RCC 7860 (cell line): ENCODE data around the gene AP1M2.
"Not testable (repeated sequence)": the region's sequence is repeated elsewhere in the genome, so short reads cannot be mapped to it uniquely, and the experiment has no call there.

ENCODE experiments used
- DNase-seq: peaks from one replicate; pipeline ENCODE4 v3.0.0-alpha.2; 2015; ENCODE audit warnings: low spot score
- FAIRE-seq: peaks from 2 replicates; lab custom pipeline; 2012; peaks lifted over from hg19 to GRCh38; lab: Jason Lieb, UNC

The AP1M2 gene

DNA sequence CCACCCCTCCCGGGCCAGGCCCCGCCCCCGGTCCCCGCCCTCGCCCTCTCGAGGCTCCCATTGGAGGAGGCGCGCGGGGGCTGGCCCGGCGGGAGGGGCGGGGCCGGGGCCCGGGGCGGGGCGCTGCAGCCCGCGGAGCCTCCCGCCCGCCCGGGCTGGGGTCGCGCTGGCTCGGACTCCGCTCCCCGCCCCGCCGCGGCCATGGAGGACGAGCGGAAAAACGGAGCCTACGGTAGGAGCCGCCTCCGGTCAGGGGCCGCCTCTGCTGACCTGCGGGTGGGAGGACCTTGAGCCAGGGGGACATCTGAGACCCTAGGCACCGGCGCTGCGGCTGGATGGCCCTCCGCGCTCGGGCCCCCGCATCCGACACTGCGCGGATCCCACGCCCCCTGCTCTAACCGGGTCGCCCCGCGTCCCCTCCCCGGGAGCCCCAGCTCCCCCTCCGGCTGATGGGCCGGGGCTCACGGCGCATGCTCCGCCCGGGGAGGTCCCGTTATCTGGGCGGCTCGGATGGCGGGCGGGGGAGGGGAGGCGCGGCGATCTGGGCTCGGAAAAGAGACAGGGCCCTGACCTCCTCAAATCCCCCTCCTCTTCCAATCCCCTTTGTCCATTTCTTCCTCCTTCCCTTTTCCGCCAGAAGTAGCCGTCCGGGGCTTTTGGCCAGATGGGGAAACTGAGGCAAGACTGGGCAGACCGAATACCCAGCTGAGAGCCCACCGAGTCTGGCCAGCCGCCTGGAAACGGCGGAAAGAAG is 15.4 kb upstream of the AP1M2 start:
- DNase-seq (peak; percentile 43), FAIRE-seq (no peak)

DNA sequence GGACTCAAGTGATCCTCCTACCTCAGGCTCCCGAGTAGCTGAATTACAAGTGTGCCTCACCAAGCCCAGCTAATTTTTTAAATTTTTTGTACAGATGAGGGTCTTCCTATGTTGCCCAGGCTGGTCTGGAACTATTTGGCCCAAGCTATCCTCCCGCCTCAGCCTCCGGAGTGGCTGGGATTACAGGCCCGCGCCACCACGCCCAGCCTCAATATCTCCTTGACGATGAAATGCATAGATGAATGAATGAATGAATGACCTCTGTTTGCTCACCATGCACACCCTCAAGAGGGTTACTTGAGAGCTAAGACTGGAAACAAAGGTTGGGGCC is 14.9 kb upstream of the AP1M2 start:
- DNase-seq: no peak
- FAIRE-seq: no peak

DNA sequence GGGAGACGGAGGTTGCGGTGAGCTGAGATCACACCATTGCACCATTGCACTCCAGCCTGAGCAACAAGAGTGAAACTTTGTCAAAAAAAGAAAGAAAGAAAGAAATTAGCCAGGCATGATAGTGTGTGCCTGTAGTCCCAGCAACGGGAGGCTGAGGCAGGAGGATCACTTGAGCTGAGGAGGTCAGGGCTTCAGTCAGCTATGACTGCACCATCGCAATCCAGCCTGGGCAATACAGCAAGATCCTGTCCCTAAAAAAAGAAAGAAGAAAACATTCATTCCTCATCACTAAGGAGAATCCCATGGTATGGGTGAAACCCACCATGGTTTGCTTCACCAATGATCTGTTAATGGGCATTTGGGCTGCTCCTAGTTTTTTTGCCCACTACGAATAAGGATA is 13.0 kb upstream of the AP1M2 start:
- FAIRE-seq (no peak), DNase-seq (no peak)

DNA sequence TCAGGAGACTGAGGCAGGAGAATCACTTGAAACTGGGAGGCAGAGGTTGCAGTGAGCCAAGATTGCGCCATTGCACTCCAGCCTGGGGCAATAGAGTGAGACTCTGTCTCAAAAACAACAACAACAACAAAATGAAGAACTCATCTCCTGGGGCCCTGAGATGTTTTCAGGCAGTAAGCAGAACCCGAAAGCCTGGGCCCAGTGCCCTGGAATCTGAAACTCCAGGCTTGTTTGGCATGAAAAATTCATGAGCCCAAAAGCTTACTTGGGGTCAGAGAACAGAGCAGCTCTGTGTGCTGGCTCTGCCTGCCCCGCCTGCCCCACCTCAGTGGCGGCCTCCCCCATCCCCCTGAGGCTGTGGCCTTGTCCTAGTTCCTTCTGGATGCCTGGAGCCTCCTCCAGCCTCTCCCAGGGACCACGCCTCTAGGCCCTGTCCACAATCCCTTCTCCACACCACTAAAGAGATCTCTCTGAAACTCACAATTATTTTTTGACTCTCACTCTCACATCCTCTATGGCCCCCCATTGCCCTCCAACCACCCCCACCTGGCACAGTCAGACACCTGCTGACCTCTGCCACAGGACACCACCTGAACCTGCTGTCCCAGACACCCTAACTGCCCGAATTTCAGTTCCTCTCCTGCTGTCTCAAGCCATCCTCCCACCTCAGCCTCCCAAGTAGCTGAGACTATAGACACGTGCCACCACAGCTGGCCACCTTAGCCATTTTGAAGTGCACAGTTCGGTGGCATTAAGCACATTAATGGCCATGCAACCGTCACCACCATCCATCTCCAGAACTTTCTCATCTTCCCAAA is 6.9 kb upstream of the AP1M2 start:
- no peak for FAIRE-seq
- no peak for DNase-seq

DNA sequence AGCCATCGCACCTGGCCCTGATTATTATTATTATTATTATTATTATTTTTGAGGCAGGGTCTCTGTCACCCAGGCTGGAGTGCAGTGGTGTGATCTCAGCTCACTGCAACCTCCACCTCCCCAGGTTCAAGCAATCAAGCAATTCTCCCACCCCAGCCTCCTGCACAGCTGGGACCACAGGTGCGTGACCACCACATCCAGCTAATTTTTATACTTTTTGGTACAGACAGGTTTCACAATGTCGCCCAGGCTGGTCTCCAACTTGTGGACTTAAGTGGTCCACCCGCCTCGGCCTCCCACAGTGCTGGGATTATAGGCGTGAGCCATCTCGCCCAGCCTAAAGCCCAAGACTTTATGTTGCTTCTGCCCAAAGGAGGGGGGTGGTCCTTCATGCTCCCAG is 6.0 kb upstream of the AP1M2 start:
- FAIRE-seq (no peak), DNase-seq (no peak)

- FAIRE-seq (no peak), DNase-seq (no peak)
Measured at GRCh38 chr19:10587839-10588150, 683 bp upstream of the AP1M2 start.

DNA sequence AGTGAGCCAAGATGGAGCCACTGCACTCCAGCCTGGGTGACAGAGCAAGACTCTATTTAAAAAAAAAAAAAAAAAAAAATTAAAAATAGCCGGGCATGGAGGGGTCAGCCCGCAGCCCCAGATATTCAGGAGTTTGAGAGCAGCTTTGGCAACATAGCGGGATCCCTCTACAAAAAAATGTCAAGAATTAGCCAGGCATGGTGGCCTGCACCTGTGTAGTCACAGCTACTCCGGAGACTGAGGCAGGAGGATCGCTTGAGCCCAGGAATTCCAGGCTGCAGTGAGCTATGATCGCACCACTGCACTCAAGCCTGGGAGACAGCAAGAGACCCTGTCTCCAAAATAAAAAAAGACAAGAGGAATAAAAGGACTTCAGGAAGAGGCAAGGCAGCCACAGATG is 716 bp downstream of the AP1M2 start:
- FAIRE-seq: no peak

GRCh38 chr19:10583036-10583776 is 3.9 kb downstream of the AP1M2 start:
- no peak for FAIRE-seq
- DNase-seq: no peak

More for the DNA sequence above, 716 bp downstream of the AP1M2 start:
- no peak for DNase-seq

DNA sequence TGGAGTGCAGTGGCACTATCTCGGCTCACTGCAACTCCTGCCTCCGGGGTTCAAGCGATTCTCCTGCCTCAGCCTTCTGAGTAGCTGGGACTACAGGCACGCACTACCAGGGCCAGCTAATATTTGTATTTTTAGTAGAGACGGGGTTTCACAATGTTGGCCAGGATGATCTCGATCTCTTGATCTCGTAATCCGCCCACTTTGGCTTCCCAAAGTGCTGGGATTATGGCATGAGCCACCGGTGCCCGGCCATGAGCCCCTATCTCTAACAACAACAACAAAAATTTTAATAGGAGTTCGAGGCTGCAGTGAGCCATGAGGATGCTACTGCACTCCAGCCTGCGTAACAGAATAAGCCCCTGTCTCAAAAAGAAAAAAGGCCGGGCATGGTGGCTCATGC is 5.0 kb downstream of the AP1M2 start:
- FAIRE-seq (no peak), DNase-seq (no peak)

DNA sequence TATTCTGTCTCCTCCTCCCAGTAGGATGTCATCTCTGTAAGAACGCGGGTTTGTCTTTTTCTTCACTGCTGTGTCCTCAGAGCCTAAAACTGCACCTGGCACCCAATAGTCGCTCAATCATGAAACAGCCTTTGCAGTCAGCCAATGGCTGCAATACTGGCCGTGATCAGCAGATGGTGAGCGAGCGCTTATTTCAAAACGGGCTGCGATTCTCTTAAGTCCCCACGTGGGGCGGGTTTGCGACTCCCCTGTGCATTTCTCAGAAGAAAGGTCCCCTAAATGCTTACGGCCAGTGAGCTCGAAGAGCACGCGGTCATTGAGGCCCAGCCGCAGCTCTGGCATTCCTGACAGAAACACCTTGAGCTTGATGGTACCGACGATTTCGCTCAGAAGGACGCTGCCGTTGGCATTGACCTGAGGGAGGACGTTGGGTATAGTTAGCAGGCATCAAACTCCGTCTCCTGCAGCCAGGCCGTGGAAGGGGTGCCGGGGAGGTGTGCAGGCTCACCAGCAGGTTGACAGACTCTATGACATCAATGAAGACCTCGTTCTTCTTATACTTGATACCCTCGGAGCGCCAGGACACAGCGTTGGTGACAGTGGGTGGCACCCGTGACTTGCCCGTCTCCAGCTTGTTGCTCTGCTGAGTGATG is 6.0 kb downstream of the AP1M2 start:
- DNase-seq (peak; percentile 68), FAIRE-seq (peak; percentile 21)

- DNase-seq (no peak), FAIRE-seq (no peak)
Measured at GRCh38 chr19:10577951-10578350, 9.2 kb downstream of the AP1M2 start.

DNA sequence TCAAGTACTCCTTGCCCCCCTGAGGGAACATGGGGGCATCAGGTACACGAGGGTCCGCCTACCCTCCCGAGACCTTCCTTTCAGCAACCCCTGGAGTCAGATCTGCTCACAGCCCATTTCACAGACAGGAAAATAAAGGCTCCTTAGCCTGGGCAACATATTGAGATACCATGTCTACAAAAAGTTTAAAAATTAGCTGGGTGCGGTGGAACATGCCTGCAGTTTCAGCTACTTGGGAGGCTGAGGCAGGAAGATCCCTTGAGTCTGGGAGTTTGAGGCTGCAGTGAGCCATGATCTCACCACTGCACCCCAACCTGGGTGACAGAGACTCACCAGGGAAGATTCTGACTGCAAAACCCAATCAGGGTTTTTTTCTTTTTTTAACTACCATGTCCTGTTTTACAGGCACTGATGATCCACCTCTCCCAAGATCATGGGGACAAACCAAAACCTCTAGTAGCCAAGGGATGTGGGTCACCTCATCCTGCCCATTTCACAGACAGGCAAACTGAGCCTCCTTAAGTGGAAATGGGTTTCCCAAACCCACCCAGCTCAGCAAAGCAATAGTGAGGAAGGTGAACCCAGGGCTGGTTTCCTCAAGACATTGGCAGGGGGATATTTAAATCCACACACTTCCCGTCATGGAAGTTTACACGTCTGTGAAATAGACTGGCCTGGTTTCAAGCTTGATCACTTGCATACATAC is 11.9 kb downstream of the AP1M2 start:
- FAIRE-seq (no peak), DNase-seq (no peak)

- DNase-seq (no peak), FAIRE-seq (no peak)
Measured at GRCh38 chr19:10574462-10574861, 12.7 kb downstream of the AP1M2 start.

DNA sequence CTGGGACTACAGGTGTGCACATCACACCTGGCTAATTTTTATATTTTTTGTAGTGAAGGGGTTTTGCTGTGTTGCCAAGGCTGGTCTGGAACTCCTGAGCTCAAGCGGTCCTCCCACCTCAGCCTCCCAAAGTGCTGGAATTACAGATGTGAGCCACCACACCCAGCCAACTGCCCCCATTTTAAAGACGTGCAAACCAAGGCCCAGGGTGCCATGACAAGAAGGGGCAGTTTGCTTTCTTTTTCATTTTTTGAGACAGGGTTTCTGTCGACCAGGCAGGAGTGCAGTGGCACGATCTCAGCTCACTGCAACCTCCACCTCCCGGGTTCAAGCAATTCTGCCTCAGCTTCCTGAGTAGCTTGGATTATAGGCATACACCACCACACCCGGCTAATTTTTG is 13.3 kb downstream of the AP1M2 start:
- not testable (repeated sequence) for FAIRE-seq, DNase-seq

DNA sequence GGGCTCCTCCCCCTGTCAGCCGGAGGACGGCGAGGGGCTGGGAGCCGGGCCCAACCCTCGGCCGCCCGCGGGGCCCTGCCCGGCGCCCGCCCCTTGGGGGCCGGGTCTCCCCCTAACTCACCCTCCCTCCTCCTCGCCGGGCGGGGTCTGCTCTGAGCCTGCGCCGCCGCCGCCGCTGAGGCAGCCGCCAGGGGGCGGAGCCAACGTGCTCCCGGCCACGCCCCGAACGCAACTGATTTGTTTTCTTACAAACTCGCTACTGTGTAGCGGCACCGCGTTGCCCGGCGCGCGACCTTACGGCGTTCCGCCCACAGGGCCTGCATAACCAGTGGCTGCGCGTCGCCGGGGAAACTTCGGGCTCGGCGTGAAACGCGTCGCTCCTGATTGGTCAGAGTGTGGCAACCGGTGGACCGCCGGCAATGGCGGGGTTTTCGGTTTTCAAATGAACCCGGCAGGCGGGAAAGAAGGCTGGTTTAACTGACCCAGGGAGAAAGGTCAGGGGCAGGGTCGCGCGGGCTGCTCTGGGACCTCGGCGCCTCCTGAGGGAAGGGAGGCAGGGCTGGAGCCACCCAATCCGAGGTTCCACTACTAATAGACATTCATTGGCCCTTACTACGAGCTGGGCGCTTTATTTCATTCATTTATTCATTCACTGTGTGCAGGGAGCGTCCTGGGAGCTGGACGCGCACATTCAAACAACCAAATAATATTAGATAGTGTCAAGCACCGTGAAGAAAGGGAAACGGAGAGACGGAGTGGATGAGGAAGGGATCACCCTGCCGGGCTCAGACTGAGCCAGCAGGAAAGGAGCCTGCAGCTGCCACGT is 18.1 kb downstream of the AP1M2 start, which contains the start of gene CDKN2D:
Gene CDKN2D, minus strand, starts transcription at position 154 of the 826 bp plus-strand sequence. CDS start 326 bp downstream, outside the sequence.
- DNase-seq (peak; percentile 98), FAIRE-seq (peak; percentile 84)

DNA sequence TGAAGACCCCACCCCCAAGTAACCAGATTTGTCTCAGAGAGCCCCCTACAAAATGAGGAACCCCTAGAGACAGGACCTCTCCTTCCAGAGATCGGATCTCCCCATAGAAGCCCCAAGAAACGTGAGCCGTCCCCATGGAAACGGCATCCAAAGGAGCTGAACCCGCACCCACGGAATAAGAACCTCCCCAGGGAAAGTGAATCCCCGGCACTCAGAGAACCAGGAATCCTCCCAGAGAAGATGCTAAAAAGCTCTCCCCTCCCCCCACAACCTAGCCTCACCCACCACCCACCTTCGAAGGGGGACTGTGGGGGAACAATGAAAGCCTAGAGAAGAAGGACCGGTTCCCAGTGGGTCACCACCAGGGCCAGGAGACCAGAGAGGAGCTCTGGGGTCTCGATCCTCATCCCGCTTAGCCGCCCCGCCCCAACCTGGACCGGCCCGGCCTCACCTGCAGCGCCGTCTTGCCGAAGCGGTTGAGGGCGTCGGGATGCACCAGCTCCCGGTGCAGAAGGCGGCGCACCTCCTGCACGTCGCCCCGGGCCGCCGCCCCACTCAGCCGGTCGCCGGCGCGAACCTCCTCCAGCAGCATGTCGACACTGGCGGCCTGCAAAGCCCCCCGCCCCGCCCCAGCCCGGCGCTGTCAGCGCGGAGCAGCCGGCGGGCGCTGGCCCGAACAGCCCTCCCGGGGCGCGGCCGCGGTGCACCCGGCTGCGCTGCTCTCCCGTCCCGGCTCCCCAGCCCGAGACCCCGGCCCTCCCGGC is 18.9 kb downstream of the AP1M2 start:
- no peak for FAIRE-seq
- no peak for DNase-seq

- no peak for FAIRE-seq
Measured at GRCh38 chr19:10567656-10568055, 19.5 kb downstream of the AP1M2 start.

GRCh38 chr19:10566658-10567410 is 20.3 kb downstream of the AP1M2 start:
- FAIRE-seq: no peak
- no peak for DNase-seq

More at GRCh38 chr19:10567656-10568055, 19.5 kb downstream of the AP1M2 start:
- DNase-seq: no peak
